ENCODE measurements around the gene NWD2. TPM values are rescaled to one million over a fixed set of nuclear protein-coding genes. Genes with fewer than 3 reads are reported as not detected.
A peak's percentile ranks its signal among the peaks of the same experiment; 100 is the strongest.

The NWD2 gene
- total and polyA plus RNA-seq, 2 donors from 2014 or later: not detected

DNA sequence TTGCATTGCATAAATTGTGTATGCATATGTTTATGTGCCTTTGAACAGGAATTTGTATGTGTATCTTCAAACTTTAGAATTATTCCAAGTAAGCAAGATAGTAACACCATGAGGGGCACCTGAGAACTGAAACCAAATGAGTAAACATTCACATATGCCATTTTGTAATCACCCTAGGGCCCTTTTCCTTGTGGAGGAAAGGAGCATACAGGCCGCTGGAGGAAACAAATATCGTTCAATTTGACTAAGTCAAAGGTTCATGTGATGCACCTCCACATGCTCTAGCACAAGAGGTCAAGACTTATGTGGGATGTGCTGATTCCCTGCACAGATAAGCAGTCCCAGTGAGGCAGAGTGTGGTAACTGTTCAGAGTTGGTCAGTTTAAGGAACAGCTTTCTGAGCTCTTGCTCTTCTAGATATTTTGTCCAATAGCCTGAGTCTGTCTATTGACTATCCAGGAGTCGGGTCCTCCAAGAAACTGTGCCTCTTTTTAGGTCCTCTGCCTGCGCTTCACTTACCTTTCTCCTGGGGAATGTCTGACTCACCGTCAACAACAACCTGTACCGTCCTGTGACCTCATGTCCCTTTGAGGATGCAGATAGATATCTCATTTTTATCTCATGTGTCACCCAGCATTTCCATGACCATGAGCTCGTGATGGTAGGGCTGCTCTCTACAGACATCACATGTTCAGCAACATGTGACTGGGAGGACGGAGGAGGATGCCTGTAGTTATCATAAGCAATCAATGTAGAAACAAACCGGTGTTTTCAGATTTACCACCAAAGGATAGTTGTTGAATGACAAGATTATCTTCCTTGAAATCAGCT is 196.9 kb downstream of the NWD2 start:
- Histone ChIP-seq H3K9ac (ENCODE audit: low read length in 3 of 3) (no peak overlapping the region), H3K4me3 (ENCODE audit: low read length in 3 of 3) (no peak overlapping the region), H3K36me3 (ENCODE audit: control insufficient read depth in 2 of 3, insufficient read depth in 3 of 3, low read length in 3 of 3) (no peaks in the 10 kb centered on the region), H3K9me3 (ENCODE audit: control insufficient read depth in 2 of 3, insufficient read depth in 1 of 3, low read length in 3 of 3) (no peaks in the 10 kb centered on the region), H3K27me3 (ENCODE audit: control insufficient read depth, insufficient read depth, low read length) (no peaks in the 10 kb centered on the region), H3K27ac (ENCODE audit: low read depth in 2 of 2, low read length in 2 of 2) (no peak overlapping the region), H3K4me1 (ENCODE audit: control insufficient read depth in 2 of 3, insufficient read depth in 2 of 3, low read depth in 1 of 3, low read length in 3 of 3) (no peaks in the 10 kb centered on the region)
- FAIRE-seq (no peak), DNase-seq (peak in 1 of 5 donors; percentile 7)
- no peak for TF ChIP-seq CTCF (IDR thresholded peaks at IDR 0.05; ENCODE audit: borderline replicate concordance, extremely low read depth, insufficient read depth)
- intact Hi-C loops (cut with DNase I): no loop called here

GRCh38 chr4:37442062-37442323 is 197.4 kb downstream of the NWD2 start:
- H3K9me3 ChIP-seq (ENCODE audit: control insufficient read depth in 2 of 3, insufficient read depth in 1 of 3, low read length in 3 of 3): no peaks in the 10 kb centered on the region
- H3K9ac ChIP-seq (ENCODE audit: low read length in 3 of 3): no peak overlapping the region
- no peak overlapping the region for H3K27ac ChIP-seq (ENCODE audit: low read depth in 2 of 2, low read length in 2 of 2)
- DNase-seq: no peak
- TF ChIP-seq CTCF (IDR thresholded peaks at IDR 0.05; ENCODE audit: borderline replicate concordance, extremely low read depth, insufficient read depth): no peak
- no peaks in the 10 kb centered on the region for H3K4me1 ChIP-seq (ENCODE audit: control insufficient read depth in 2 of 3, insufficient read depth in 2 of 3, low read depth in 1 of 3, low read length in 3 of 3)
- intact Hi-C loops (cut with DNase I): no loop called here
- no peak overlapping the region for H3K4me3 ChIP-seq (ENCODE audit: low read length in 3 of 3)
- no peaks in the 10 kb centered on the region for H3K27me3 ChIP-seq (ENCODE audit: control insufficient read depth, insufficient read depth, low read length)
- H3K36me3 ChIP-seq (ENCODE audit: control insufficient read depth in 2 of 3, insufficient read depth in 3 of 3, low read length in 3 of 3): no peaks in the 10 kb centered on the region
- FAIRE-seq: no peak

DNA sequence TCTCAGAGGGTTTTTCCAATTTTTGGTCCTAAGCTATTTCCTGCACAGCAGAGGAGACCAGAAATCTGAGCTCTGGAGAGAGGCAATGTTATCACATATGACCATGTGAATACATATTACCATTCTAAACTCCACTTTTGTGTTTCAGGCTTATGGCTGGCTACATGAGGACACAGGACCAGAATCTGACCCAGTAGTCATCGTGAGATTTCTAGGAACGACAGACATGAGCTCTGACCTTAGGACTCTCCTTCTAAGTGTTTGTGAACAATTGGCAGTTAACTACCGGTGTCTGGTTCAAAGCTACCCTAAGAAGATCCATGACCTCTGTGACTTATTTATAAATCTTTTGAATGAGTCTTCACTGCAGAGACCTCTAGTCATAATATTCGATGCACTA is 198.6 kb downstream of the NWD2 start:
- Histone ChIP-seq H3K4me3 (ENCODE audit: low read length in 3 of 3) (no peak overlapping the region), H3K27me3 (ENCODE audit: control insufficient read depth, insufficient read depth, low read length) (no peaks in the 10 kb centered on the region), H3K36me3 (ENCODE audit: control insufficient read depth in 2 of 3, insufficient read depth in 3 of 3, low read length in 3 of 3) (no peaks in the 10 kb centered on the region), H3K4me1 (ENCODE audit: control insufficient read depth in 2 of 3, insufficient read depth in 2 of 3, low read depth in 1 of 3, low read length in 3 of 3) (no peaks in the 10 kb centered on the region), H3K9me3 (ENCODE audit: control insufficient read depth in 2 of 3, insufficient read depth in 1 of 3, low read length in 3 of 3) (no peaks in the 10 kb centered on the region), H3K27ac (ENCODE audit: low read depth in 2 of 2, low read length in 2 of 2) (no peak overlapping the region), H3K9ac (ENCODE audit: low read length in 3 of 3) (no peak overlapping the region)
- FAIRE-seq: no peak
- TF ChIP-seq CTCF (IDR thresholded peaks at IDR 0.05; ENCODE audit: borderline replicate concordance, extremely low read depth, insufficient read depth): no peak
- DNase-seq: no peak
- intact Hi-C loops (cut with DNase I): no loop called here

GRCh38 chr4:37445023-37445422 is 200.5 kb downstream of the NWD2 start:
- Histone ChIP-seq H3K4me1 (ENCODE audit: control insufficient read depth in 2 of 3, insufficient read depth in 2 of 3, low read depth in 1 of 3, low read length in 3 of 3) (no peaks in the 10 kb centered on the region), H3K9me3 (ENCODE audit: control insufficient read depth in 2 of 3, insufficient read depth in 1 of 3, low read length in 3 of 3) (no peaks in the 10 kb centered on the region), H3K27me3 (ENCODE audit: control insufficient read depth, insufficient read depth, low read length) (no peaks in the 10 kb centered on the region), H3K36me3 (ENCODE audit: control insufficient read depth in 2 of 3, insufficient read depth in 3 of 3, low read length in 3 of 3) (no peaks in the 10 kb centered on the region), H3K4me3 (ENCODE audit: low read length in 3 of 3) (no peak overlapping the region), H3K27ac (ENCODE audit: low read depth in 2 of 2, low read length in 2 of 2) (no peak overlapping the region), H3K9ac (ENCODE audit: low read length in 3 of 3) (no peak overlapping the region)
- FAIRE-seq (no peak), DNase-seq (no peak)
- intact Hi-C loops (cut with DNase I): no loop called here
- no peak for TF ChIP-seq CTCF (IDR thresholded peaks at IDR 0.05; ENCODE audit: borderline replicate concordance, extremely low read depth, insufficient read depth)

Data from kidney (tissue), 14 donors.